ENCODE results near the gene ANGPTL4.

DNA sequence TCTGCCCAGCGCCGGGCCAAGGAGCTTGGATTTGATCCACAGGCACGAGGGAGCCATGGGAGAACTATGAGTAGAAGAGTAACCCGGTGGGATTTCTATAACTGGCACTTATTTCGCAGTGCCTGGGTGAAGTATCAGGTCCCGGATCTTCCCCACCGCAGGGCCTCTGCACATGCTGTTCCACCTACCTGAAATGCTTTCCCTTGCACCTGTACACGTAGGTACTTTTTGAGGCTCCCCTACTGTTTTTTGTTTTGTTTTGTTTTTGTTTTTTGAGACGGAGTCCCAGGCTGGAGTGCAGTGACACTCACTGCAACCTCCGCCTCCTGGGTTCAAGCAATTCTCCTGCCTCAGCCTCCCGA, 20.5 kb upstream of the ANGPTL4 start:
- TF ChIP-seq CHD4 (IDR thresholded peaks at IDR 0.05; ENCODE audit: borderline replicate concordance) (no peak), CEBPB (IDR thresholded peaks at IDR 0.05) (no peak), EP300 (IDR thresholded peaks at IDR 0.05) (no peak), RAD21 (conservative IDR thresholded peaks at IDR 0.05 in 1 of 2, IDR thresholded peaks at IDR 0.05 in 1 of 2) (no peak), SMC3 (IDR thresholded peaks at IDR 0.05) (no peak), POLR2AphosphoS2 (conservative IDR thresholded peaks at IDR 0.05; ENCODE audit: low read length) (no peak), ZNF302 (CRISPR knock-in tag; IDR thresholded peaks at IDR 0.05) (no peak), EHF (CRISPR knock-in tag; IDR thresholded peaks at IDR 0.05) (no peak), POLR2A (IDR thresholded peaks at IDR 0.05; ENCODE audit: low read length) (no peak)
- TF ChIP-seq, protein P1, sequence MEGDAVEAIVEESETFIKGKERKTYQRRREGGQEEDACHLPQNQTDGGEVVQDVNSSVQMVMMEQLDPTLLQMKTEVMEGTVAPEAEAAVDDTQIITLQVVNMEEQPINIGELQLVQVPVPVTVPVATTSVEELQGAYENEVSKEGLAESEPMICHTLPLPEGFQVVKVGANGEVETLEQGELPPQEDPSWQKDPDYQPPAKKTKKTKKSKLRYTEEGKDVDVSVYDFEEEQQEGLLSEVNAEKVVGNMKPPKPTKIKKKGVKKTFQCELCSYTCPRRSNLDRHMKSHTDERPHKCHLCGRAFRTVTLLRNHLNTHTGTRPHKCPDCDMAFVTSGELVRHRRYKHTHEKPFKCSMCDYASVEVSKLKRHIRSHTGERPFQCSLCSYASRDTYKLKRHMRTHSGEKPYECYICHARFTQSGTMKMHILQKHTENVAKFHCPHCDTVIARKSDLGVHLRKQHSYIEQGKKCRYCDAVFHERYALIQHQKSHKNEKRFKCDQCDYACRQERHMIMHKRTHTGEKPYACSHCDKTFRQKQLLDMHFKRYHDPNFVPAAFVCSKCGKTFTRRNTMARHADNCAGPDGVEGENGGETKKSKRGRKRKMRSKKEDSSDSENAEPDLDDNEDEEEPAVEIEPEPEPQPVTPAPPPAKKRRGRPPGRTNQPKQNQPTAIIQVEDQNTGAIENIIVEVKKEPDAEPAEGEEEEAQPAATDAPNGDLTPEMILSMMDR (IDR thresholded peaks at IDR 0.05), result no peak
- TF ChIP-seq, protein P2, sequence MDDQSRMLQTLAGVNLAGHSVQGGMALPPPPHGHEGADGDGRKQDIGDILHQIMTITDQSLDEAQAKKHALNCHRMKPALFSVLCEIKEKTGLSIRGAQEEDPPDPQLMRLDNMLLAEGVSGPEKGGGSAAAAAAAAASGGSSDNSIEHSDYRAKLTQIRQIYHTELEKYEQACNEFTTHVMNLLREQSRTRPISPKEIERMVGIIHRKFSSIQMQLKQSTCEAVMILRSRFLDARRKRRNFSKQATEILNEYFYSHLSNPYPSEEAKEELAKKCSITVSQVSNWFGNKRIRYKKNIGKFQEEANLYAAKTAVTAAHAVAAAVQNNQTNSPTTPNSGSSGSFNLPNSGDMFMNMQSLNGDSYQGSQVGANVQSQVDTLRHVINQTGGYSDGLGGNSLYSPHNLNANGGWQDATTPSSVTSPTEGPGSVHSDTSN (IDR thresholded peaks at IDR 0.05), result no peak
- TF ChIP-seq, protein P3, sequence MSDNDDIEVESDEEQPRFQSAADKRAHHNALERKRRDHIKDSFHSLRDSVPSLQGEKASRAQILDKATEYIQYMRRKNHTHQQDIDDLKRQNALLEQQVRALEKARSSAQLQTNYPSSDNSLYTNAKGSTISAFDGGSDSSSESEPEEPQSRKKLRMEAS (IDR thresholded peaks at IDR 0.05), result no peak

All from A549 (cell line).